Ramos (cell line): ENCODE results near the gene CA6.

Experiments used
- in situ Hi-C: fragments of 300-500 bp; cut with MboI; formaldehyde crosslinking; loops from one replicate; pipeline ENCODE4 v1.14.3; 2022; ENCODE audit warnings: low sequenced_read_pairs; ENCODE audit not compliant: unreplicated experiment

CA6 gene

GRCh38 chr1:9022773-9023172, 77.1 kb downstream of the CA6 start:
- in situ Hi-C loops: no loop called here
